DND-41 (cell line): ENCODE data around the gene SMG6.

ENCODE experiments used
- CTCF ChIP-seq: IDR thresholded peaks from 2 replicates; pipeline ENCODE4 v1.5.1; 2012; ENCODE audit warnings: borderline replicate concordance, low read length, moderate library complexity, mild to moderate bottlenecking; ENCODE audit not compliant: poor library complexity, severe bottlenecking; ENCODE audit errors: extremely low read depth
- EZH2 ChIP-seq: IDR thresholded peaks from 3 replicates; pipeline ENCODE4 v1.6.1; 2012; ENCODE audit warnings: borderline replicate concordance, low read depth, mild to moderate bottlenecking, moderate library complexity, low read length, inconsistent platforms; ENCODE audit not compliant: severe bottlenecking

GRCh38 chr17:2155573-2155972 lies 148.0 kb downstream of the SMG6 start:
- TF ChIP-seq CTCF, result no peak
- no peak for TF ChIP-seq EZH2
